ENCODE measurements around the gene CCDC92B.
"Not testable (repeated sequence)": the region's sequence is repeated elsewhere in the genome, so short reads cannot be mapped to it uniquely, and the experiment has no call there.

The CCDC92B gene

DNA sequence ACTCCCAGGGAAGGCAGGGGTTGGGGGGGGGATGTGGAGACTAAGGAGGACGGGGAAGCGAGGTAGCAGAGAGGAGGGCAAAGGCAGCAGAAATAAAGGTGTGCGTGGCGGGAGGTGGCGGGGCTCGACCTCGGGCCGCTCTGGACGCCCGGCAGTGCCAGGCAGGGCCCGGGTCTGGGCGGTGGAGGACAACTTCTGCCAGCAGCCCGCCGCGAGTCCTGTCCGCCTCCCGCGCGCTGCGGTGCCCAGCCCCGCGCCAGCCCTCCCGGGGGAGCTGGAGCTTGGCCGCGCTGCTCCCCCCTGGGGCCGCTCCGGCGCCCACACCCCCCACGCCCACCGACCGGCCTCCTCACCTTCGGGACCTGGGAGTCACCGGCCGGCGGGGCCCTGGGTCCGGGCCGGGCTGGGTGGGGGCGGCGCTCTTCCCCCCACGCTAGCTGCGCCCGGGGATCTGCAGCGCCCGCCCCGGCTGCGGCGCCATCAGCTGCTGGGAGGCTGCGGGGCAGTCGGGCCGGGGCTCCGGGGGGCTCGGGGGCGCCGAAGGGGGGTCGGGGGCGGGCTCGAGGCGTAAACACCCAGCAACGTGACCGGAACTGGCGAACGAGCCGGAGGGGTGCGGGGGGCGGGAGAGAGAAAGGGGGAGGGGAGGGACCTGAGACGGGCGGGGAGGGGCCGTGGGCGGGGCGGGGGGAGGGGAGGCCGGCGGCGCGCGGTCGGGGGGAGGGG is at the start of gene CCDC92B:
TSS of gene CCDC92B (minus strand) at position 595 of the 726 bp plus-strand sequence. CDS start 14,507 bp downstream, outside the sequence.
- no peak for DNase-seq

DNA sequence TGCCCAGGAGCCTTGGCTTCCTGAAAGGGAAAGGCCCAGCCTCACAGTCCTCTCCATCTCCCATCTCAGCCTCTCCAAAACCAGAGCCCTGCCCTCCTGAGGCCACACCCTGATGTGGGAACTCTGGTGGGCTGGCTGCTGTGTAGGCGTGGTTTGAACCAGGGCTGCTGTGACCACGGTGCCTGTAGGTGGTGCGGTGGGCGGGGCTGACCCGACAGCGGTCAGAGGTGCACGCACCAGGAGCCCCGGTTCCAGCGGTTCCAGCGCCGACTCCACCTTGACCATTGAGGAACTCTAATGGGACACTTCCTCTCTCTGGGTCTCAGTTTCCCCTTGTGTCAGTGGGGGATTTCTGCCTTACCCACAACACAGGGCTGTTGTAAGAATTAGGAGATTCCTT is 49.2 kb upstream of the CCDC92B start:
- no peak for DNase-seq

DNA sequence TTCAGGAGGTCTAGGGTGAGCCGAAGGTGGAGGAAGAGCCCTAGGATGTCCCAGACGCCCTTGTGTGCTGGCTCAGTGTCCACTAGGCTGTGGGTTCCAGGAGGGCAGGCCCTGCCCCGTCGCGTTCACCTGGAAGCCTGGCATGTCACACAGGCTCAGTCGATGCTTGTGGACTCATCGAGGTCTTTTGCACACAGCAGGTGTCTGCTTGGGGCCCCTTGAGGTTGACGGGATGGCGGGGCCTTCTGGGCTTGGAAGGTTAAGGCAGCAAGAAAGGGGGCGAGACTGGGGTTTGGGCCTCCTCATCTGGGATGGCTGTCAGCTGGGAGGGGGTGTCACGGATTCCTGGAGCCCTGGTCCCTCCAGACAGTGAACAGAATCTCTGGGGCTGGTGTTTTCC is 48.7 kb upstream of the CCDC92B start:
- no peak for DNase-seq

DNA sequence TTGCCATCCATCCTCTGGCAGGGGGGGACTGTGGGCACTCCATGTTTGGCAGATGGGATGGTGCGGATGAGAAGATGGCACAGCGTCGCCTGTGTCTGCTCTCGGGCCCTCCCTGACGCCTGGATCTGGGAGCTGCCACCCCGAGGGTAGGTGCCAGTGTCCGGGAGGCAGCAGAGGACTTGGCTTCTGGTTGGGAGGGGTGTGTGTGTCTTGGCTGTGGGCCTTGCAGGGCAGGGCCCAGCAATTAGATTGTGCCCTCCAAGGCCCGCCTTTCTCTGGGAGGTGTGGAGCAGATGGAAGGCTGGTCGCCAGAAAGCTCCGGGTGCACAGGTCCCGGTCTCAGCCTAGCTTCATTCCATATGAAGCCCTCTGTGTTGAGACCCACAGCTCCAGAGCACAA is 48.2 kb upstream of the CCDC92B start:
- DNase-seq = no peak

DNA sequence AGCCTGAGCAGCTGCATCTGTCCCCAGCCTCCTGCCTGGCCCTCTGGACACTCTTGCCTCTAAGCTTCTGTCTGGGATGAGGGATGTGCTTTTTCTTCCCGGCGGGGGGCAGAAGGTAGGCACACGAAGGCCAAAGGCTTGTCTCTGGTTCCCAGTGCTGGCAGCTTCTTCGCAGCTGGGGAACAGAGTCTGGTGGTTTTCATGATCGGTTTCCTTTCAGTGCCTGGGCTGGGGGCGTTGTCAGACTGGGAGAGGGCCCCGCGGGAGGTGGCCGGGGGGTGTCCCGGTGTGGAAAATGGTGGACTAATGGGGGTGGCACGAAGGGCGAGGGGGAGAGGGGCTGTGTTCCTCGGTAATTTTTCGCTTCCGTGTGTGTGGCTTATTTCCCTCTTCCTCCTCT is 47.8 kb upstream of the CCDC92B start:
- DNase-seq = no peak

DNA sequence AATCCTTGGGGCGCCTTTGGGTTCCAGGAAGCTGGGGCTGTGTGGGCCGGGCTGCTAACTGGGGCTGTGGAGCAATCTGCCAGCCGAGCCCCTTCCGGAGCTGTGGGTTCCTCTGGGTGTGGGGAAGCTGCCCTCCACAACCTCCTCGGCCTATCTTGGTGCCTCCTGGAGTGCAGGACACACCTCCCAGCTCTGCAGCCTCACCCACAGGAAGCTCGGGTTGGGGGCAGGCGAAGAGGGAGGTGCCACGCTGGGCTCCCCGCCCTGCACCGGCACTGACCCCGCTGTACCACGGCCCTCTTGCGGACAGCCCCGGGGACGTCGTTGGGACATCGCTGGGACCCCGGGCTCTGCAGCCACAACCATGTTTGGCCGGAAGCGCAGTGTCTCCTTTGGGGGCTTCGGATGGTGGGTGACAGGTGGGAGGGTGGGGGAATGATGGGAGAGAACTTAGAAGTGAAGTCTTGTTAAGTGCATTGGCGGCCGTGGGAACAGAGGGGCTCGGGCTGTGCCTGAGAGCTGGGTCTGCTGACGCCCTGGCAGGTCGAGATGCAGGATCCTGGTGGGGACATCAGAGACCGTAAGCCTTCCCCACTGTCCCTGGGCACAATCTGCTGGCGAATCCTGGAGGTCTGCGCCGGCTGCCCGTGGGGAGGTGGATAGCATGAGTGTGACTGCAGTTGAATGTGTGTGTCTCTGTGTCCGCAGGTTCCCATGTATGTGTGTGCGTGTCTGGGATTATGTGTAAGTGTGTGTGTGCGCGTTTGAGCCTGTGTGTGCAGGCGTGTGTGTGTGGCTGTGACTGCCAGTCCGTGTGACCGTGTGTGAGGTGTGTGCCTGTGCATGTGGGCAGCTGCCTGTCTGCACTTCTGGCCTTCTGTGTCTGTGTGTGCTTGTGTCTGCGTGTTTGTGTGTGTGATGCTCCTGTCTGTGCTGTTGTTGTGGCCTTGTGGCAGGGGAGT is 47.0 kb upstream of the CCDC92B start, which contains the start of gene RAP1GAP2:
TSS of gene RAP1GAP2 (plus strand) at position 275 of the 962 bp plus-strand sequence. CDS start at position 365, 90 bp downstream.
- DNase-seq = peak; percentile 87

DNA sequence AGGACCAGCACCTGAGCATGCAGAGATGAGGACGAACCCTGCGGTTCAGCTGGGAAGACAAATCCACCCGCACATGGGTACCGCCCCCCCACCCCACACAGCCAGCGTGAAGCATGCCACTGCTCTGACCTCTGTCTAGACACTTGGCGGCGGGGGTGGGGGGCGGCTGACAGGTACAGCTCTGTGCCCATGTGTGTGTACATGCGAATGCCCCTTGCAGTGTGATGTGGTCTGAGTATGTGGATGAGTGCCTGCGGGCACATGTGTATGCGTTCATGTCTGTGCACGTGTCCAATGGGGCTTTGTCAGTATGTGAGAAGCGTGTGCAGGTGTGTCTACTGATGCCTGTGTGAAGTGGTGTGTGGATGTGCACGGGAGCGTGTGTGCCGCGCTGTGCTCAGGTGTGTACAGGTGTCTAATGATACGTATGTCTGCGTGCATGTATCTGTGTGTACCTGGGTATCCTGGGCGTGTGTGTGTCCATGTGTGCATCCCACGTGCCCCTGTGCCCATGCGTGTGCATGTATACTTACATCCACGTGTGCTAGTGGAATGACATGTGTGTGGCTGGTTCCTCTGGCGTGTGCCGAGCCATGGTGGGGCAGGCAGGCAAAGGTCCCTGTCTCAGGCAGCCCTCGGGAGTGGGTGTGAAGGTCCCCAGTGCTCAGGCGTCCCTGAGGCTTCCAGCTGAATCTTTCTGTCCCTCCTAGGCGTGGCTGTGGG is 46.1 kb upstream of the CCDC92B start:
- no peak for DNase-seq

DNA sequence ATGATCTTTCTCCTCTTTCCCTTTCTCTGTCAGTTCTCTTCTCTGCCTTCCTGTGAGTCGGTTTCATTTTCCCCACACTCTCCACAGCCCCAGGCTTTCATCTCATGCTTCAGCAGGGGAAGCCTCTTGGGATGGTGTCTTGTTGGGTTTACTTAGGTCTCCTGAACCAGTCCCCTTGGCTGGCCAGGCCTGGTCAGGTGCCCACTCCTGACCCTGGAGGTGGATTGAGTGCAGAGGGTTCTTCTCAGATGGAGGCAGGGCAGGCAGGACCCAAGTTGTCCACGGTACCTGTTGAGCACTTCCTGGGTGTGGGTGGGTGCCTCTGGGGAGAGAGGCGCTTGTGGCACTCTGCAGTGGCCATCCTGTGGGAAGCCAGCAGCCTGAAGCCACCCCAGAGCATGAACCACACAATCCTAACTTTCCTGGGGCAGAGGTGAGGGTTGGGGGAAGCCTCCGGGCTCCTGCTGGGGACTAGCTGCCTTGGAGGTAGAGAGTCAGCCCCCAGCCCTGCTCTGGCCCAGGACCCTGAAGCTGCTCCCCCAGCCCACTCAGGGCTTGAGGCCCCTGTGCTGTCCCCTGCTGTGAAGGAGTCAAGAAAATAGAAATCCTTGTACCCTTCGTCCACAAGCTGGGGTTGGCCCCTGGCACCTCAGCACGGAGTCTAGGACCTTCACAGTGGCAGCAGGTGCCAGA is 44.8 kb upstream of the CCDC92B start:
- DNase-seq = peak; percentile 26

DNA sequence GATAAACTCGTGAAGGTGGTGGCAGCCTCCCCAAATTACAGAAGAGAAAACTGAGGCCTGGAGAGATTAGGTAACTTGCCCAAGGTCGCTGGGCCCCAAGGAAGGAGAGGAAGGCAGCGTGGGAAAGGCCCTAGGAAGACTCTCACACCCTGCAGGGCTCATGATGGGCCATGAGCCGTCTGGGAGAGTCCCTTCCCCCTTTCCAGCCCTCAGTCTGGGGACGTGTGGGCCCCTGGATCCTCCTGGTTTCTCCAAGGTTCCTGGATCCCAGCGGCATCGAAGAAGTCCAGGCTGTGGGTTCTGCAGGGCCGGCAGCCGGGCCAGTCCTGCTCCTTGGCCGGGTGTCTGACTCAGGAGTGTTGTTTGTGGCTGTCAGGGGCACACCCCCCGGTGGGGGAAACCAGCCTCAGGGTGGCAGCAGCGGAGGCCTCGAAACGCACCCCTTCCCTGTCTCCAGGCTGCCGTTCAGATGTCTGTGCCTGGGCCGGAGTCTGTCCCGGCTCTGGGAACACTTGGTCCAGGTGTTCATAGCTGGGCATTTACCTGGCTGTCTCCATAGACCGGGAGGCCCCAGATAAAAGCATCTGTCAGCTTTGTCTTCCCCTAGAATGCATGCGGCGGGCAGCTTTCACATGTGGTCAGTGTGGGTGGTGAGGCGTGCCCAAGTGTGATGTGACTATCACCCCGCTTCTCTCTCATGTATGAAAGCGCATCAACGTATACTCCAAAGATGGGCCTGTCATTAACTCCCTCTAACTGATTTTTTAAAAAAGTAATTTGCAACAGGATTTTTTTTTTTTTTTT is 43.1 kb upstream of the CCDC92B start:
- no peak for DNase-seq

DNA sequence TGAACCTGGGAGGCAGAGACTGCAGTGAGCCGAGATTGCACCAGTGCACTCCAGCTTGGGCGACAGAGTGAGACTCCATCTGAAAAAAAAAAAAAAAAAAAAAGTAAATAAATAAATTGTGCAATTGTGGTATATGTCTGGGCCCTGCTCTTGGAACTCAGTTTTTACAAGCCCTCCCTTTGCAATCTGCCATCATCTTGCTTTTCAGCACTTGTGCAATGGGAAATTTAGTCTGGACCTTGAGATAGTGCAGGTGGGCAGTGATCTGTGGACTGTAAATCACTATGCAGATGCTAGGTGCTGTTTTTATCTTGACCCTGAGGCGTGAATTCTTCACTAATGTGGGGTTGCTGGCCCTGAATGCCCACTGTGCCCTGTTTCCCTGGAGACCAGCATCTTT is 40.2 kb upstream of the CCDC92B start:
- DNase-seq = no peak

DNA sequence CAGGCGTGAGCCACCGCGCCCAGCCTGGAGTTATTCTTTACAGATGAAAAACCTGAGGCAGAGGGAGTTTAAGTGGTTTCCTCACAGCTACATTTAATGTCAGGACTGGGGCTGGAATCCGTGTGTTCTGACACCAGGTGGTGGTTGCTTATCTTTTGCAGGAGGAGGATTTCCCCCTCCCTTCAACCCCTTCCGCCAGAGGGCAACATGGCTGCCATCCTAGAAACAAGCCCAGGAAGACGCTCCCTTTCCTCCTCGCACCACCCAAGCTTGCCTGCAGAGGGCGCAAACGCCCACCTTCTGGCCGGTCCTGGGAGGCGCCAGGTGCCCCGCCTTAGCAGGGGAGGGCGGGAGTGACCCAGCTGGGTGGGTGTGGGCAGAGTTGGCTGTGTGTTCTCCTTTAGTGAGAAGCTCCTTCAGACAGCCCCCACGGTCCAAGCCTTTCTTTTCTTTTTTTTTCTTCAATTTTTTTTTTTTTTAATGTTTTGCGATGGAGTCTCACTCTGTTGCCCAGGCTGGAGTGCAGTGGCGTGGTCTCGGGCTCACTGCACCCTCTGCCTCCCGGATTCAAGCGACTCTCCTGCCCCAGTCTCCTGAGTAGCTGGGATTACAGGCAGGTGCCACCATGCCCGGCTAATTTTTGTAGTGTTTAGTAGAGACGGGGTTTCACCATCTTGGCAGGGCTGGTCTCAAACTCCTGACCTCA is 36.9 kb upstream of the CCDC92B start:
- DNase-seq = peak; percentile 91

DNA sequence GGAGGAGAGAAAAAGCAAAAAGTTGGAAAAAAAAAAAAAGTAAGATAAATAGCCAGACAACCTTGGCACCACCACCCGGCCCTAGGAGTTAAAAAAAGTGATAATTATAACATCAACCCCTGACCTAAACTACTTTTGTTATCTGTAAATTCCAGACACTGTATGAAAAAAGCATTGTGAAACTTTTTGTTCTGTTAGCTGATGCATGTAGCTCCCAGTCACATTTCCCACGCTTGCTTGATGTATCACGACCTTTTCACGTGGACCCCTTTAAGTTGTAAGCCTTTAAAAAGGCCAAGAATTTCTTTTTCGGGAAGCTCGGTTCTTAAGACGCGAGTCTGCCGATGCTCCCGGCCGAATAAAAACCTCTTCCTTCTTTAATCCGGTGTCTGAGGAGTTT is 35.9 kb upstream of the CCDC92B start:
- DNase-seq = not testable (repeated sequence)

DNA sequence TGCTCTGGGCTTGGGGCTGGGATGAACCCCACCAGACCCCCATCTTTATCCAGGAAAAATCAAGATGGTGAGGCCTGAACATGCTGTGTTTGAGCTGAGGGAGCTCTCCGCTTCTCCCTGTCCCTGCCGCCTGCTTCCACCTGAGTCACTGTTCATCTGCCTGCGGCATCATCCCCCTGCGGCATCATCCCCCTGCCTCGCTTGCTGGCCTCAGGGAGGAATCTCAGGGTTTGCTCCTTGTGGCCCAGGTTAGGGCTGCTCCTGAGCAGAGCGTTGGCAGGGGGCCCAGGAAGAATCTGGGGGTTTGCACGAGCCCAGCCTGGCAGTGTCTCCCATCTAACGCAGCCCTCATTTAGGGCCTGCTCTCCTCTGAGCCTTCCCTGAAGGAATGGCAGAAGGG is 35.4 kb upstream of the CCDC92B start:
- DNase-seq = no peak

DNA sequence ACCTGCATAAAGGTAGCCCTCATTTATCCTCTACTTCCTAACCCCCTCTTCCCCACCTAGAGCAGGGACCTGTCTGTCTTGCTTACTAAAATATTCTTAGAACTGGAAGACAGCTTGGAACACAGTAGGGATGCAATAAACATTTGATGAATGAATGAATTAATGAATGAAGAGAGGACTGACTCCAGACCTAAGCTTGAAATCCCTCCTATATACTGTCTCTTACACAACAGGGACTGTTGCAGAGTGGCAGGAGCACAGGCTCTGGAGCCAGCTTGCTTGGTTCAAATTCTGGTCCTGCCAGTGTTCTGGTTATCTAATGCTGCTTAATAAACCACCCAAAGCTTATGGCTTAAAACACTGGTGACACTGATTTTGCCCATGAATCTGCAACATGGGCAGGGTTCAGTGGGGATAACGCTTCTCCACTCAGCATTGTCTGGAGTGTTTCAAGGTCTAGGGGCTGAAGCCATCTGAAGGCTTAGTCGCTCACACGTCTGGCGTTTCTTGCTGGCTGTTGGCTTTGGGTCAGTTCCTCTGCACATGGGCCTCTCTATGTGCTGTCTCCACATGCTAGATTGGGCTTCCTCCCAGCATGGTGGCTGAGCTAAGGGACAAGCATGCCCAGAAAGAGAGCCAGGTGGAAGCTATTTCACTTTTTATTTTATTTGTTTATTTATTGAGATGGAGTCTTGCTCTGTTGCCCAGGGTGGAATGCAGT is 34.0 kb upstream of the CCDC92B start:
- no peak for DNase-seq

DNA sequence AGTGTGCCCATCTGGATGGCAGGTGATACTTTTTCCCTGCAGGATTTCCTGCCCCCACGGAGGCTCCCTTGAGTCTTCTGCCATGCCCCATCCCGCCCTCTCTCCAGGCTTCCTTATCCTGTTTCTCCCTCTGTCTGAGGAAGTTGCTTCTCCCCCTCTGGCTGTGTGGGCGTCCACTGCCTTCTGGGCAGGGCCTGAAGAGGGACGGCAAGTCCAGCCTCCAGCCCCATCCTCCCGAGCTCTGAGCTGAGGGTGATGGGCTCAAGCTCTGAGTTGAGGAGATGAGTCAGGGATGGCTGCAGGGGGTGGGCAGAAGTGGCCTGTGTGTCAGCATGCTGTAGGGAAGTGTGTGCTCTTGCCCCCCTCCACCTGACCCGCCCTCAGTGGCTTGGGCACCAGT is 32.6 kb upstream of the CCDC92B start:
- no peak for DNase-seq

DNA sequence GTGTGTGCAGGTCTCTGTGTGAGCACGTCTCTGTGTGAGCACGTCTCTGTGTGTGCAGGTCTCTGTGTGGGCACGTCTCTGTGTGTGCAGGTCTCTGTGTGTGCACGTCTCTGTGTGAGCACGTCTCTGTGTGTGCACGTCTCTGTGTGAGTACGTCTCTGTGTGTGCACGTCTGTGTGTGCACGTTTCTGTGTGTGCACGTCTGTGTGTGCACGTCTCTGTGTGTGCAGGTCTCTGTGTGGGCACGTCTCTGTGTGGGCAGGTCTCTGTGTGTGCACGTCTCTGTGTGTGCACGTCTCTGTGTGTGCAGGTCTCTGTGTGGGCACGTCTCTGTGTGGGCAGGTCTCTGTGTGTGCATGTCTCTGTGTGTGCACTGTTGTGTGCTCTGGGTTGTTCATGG is 32.1 kb upstream of the CCDC92B start:
- DNase-seq = not testable (repeated sequence)

DNA sequence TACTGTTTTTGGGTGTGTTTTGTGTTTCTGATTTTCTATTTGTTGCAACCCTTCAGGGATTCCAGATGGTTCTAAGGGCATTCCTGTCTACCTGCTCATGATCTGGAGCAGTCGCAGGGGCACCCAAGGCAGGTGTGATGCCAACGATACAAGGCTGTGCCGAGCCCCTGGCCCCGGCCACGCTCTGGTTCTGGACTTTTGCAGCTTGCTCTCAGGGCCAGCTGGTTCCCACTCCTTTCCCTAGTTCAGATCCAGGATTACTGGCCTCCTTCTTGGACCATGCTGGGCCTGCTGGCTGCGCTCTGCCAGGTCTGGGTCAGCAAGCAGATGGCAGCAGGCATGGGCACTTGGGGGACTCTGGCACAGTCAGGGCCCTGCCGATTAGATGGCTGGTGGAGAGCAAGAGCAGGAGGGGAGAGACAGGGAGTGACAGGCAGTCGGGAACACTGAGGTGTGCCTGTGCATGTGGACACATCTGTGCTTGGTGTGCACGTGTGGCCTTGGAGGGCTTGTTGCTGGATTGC is 31.5 kb upstream of the CCDC92B start:
- no peak for DNase-seq

DNA sequence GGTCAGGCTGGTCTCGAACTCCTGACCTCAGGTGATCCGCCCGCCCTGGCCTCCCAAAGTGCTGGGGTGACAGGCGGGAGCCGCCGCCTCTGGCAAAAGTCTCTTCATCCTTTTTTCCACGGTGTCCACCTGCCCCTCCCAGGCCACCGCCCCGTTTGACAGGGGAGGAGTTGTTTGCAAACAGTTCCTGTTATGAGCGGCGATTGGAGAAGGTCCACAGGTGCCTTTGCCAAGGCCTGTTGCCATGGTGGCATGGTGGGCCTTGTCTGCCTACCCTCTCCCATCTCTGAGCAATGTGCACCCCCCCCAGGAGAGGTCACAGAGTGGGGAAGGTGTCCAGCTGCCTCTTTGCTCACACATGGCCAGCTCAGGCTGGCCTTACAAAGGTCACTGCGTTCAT is 30.8 kb upstream of the CCDC92B start:
- DNase-seq = no peak

DNA sequence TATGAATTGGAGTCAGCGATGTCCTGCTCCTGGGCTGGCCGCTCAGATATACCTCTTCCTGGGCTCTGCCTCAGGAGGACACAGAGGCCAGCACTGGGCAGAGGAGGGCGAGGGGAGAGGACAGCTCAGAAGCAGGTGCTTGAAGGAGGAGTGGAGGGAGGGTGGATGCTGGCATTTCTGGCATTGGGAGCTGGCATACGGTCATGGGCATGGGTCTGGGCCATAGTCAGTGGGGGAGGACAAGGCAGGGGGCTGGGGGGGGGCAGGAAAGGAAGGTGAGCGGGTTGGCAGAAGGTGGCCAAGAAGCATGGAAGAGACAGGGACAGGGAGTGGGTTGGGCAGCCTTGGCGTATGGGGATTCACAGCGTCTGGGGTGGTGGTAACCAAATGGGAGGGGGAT is 30.1 kb upstream of the CCDC92B start:
- no peak for DNase-seq

DNA sequence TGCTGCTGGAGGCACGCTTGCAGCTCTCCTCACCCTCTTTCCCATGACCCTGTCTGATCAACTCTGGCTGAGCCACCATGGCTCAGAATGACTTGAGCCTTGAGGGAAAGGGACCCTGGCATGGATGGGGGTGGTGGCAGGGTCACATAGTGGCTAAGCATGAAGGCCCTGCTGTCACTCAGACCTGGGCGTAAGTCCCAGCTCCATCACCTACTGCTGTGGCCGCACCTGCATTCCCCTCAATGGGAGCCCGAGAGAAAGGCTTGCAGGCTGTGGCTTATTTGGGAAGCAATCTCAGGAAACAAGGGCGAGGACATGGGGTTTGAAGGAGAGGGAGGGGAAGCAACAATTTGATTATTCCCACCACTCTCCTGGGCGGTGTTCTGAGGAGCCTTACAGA is 29.0 kb upstream of the CCDC92B start:
- no peak for DNase-seq
